Osteoblast (primary cell): ENCODE measurements around the gene OR10A5. TPM values are rescaled to one million over a fixed set of nuclear protein-coding genes. Genes with fewer than 3 reads are reported as not detected.

Experiments used
- DNase-seq: peaks from one replicate; pipeline ENCODE4 v3.0.0; 2011; ENCODE audit warnings: low spot score, mixed read lengths; ENCODE audit not compliant: insufficient read length; ENCODE audit errors: missing footprints
- H2AFZ ChIP-seq: 2 replicates; pipeline ENCODE4 v1.6.0; 2011; ENCODE audit warnings: mild to moderate bottlenecking, low read length
- H3K27ac ChIP-seq: 2 replicates; pipeline ENCODE4 v1.5.1; 2011; ENCODE audit warnings: mild to moderate bottlenecking, low read depth, low read length, moderate library complexity
- H3K27me3 ChIP-seq: 2 replicates; pipeline ENCODE4 v1.6.0; 2012; ENCODE audit warnings: mild to moderate bottlenecking, control low read depth, inconsistent platforms, low read length, moderate library complexity; ENCODE audit not compliant: insufficient read depth
- H3K36me3 ChIP-seq: 2 replicates; pipeline ENCODE4 v1.5.1; 2011; ENCODE audit warnings: mild to moderate bottlenecking, low read length, control low read depth, moderate library complexity; ENCODE audit not compliant: insufficient read depth
- H3K4me1 ChIP-seq: 2 replicates; pipeline ENCODE4 v1.5.1; 2011; ENCODE audit warnings: mild to moderate bottlenecking, low read length, control low read depth, moderate library complexity; ENCODE audit not compliant: insufficient read depth
- H3K4me2 ChIP-seq: 2 replicates; pipeline ENCODE4 v1.6.0; 2011; ENCODE audit warnings: mild to moderate bottlenecking, low read length; ENCODE audit not compliant: insufficient read depth
- H3K4me3 ChIP-seq: fragments of 200-600 bp; sonication (generic); 3 replicates; pipeline ENCODE4 v1.5.1; 2012; ENCODE audit warnings: mild to moderate bottlenecking, low read length, inconsistent platforms; ENCODE audit not compliant: insufficient read depth
- H3K79me2 ChIP-seq: 2 replicates; pipeline ENCODE4 v1.6.0; 2012; ENCODE audit warnings: mild to moderate bottlenecking, low read length, control low read depth, inconsistent platforms; ENCODE audit not compliant: insufficient read depth
- H3K9me3 ChIP-seq: 2 replicates; pipeline ENCODE4 v1.5.1; 2011; ENCODE audit warnings: low read depth, low read length, control low read depth
- H4K20me1 ChIP-seq: 2 replicates; pipeline ENCODE4 v1.6.0; 2012; ENCODE audit warnings: mild to moderate bottlenecking, low read length, control low read depth; ENCODE audit not compliant: insufficient read depth
- CTCF ChIP-seq: IDR thresholded peaks from 2 replicates; pipeline ENCODE4 v1.5.1; 2011; ENCODE audit warnings: mild to moderate bottlenecking, low read depth, low read length, moderate library complexity; ENCODE audit errors: extremely low read depth
- total RNA-seq: library from RNA; depleted of rRNA; stranded (reverse); fragments of >200 nt; gene quantifications from 2 replicates; pipeline ENCODE4 v1.2.3, GENCODE V29; 2012

OR10A5 gene
- total RNA-seq, 1 donor, result not detected

GRCh38 chr11:6871278-6871677 is 25.8 kb downstream of the OR10A5 start:
- no peak for TF ChIP-seq CTCF

GRCh38 chr11:6875761-6876160 is 30.3 kb downstream of the OR10A5 start:
- DNase-seq, result no peak
- H2AFZ ChIP-seq, result no peak overlapping the region

More at GRCh38 chr11:6871278-6871677, 25.8 kb downstream of the OR10A5 start:
- no peak overlapping the region for H3K4me2 ChIP-seq
- H3K9me3 ChIP-seq, result no peaks in the 10 kb centered on the region
- no peak overlapping the region for H3K27ac ChIP-seq
- no peaks in the 10 kb centered on the region for H4K20me1 ChIP-seq
- no peaks in the 10 kb centered on the region for H3K36me3 ChIP-seq
- no peaks in the 10 kb centered on the region for H3K4me1 ChIP-seq
- no peak for DNase-seq
- H3K27me3 ChIP-seq, result no peaks in the 10 kb centered on the region
- no peak overlapping the region for H3K4me3 ChIP-seq
- H2AFZ ChIP-seq, result no peak overlapping the region
- H3K79me2 ChIP-seq, result no peaks in the 10 kb centered on the region

GRCh38 chr11:6876325-6876724 is 30.8 kb downstream of the OR10A5 start, which contains the start of gene OR10A4:
TSS of gene OR10A4 (plus strand) at chr11:6876625. CDS start at chr11:6876648, 23 bp downstream.
- no peak for DNase-seq
- Histone ChIP-seq H3K9me3 (no peaks in the 10 kb centered on the region), H3K4me2 (no peak within 1 kb of the TSS)

More at GRCh38 chr11:6875761-6876160, 30.3 kb downstream of the OR10A5 start:
- no peaks in the 10 kb centered on the region for H3K4me1 ChIP-seq
- H3K4me2 ChIP-seq, result no peak overlapping the region
- no peak for TF ChIP-seq CTCF
- no peaks in the 10 kb centered on the region for H3K79me2 ChIP-seq
- no peaks in the 10 kb centered on the region for H4K20me1 ChIP-seq
- no peak overlapping the region for H3K4me3 ChIP-seq
- no peaks in the 10 kb centered on the region for H3K27me3 ChIP-seq
- H3K36me3 ChIP-seq, result no peaks in the 10 kb centered on the region
- no peaks in the 10 kb centered on the region for H3K9me3 ChIP-seq
- H3K27ac ChIP-seq, result no peak overlapping the region

GRCh38 chr11:6876914-6877313 is 31.4 kb downstream of the OR10A5 start:
- Histone ChIP-seq H3K4me1 (no peaks in the 10 kb centered on the region), H4K20me1 (no peaks in the 10 kb centered on the region), H3K27me3 (no peaks in the 10 kb centered on the region), H3K36me3 (no peaks in the 10 kb centered on the region), H3K79me2 (no peaks in the 10 kb centered on the region), H3K4me3 (no peak overlapping the region), H3K9me3 (no peaks in the 10 kb centered on the region), H3K4me2 (no peak overlapping the region), H2AFZ (no peak overlapping the region), H3K27ac (no peak overlapping the region)
- TF ChIP-seq CTCF, result no peak
- no peak for DNase-seq

More at GRCh38 chr11:6876325-6876724, 30.8 kb downstream of the OR10A5 start, which contains the start of gene OR10A4:
- Histone ChIP-seq H3K4me1 (no peaks in the 10 kb centered on the region), H3K27ac (no peak within 1 kb of the TSS), H3K27me3 (no peaks in the 10 kb centered on the region), H2AFZ (no peak within 1 kb of the TSS), H3K4me3 (no peak within 1 kb of the TSS), H4K20me1 (no peaks in the 10 kb centered on the region), H3K36me3 (no peaks in the 10 kb centered on the region), H3K79me2 (no peaks in the 10 kb centered on the region)
- TF ChIP-seq CTCF, result no peak
